OCI-LY1 (cell line): ENCODE measurements around the gene CRYL1.

Experiments used
- H2AFZ ChIP-seq: fragments of 200-600 bp; sonication (generic), shearing (Covaris generic); 2 replicates; pipeline ENCODE4 v1.6.0; 2014; ENCODE audit warnings: antibody characterized with exemption, mild to moderate bottlenecking, low read length
- H3F3A ChIP-seq: fragments of 200-600 bp; sonication (generic), shearing (Covaris generic); 2 replicates; pipeline ENCODE4 v1.6.0; 2014; ENCODE audit warnings: mild to moderate bottlenecking, antibody characterized with exemption, low read length, moderate library complexity; ENCODE audit not compliant: insufficient read depth
- H3K27ac ChIP-seq: fragments of 200-600 bp; sonication (generic); 2 replicates; pipeline ENCODE4 v1.5.1; 2014; ENCODE audit warnings: low read length, mixed run types, mild to moderate bottlenecking, low read depth; ENCODE audit not compliant: poor library complexity, severe bottlenecking
- H3K27me3 ChIP-seq: fragments of 200-600 bp; sonication (generic); 2 replicates; pipeline ENCODE4 v1.6.0; 2014; ENCODE audit warnings: antibody characterized with exemption, mild to moderate bottlenecking, low read length, moderate library complexity; ENCODE audit not compliant: insufficient read depth
- H3K36me3 ChIP-seq: fragments of 200-600 bp; sonication (generic); 2 replicates; pipeline ENCODE4 v1.6.1; 2014; ENCODE audit warnings: mild to moderate bottlenecking, antibody characterized with exemption, low read length, moderate library complexity, mixed read lengths; ENCODE audit not compliant: insufficient read depth
- H3K4me1 ChIP-seq: fragments of 200-600 bp; sonication (generic); 2 replicates; pipeline ENCODE4 v1.5.1; 2014; ENCODE audit warnings: mild to moderate bottlenecking, low read length, moderate library complexity; ENCODE audit not compliant: insufficient read depth, severe bottlenecking
- H3K4me2 ChIP-seq: fragments of 200-600 bp; sonication (generic), shearing (Covaris generic); 2 replicates; pipeline ENCODE4 v1.6.1; 2014; ENCODE audit warnings: low read length
- H3K4me3 ChIP-seq: fragments of 200-600 bp; sonication (generic); 2 replicates; pipeline ENCODE4 v1.5.1; 2014; ENCODE audit warnings: low read length, low read depth, mild to moderate bottlenecking, mixed read lengths; ENCODE audit not compliant: poor library complexity, severe bottlenecking
- H3K79me2 ChIP-seq: fragments of 200-600 bp; shearing (Covaris generic); 2 replicates; pipeline ENCODE4 v1.6.1; 2016; ENCODE audit warnings: mixed run types, low read length, mixed read lengths; ENCODE audit not compliant: insufficient read depth
- H3K9ac ChIP-seq: fragments of 200-600 bp; sonication (generic), shearing (Covaris generic); 2 replicates; pipeline ENCODE4 v1.6.1; 2014; ENCODE audit warnings: mild to moderate bottlenecking, low read length, mixed read lengths
- H3K9me2 ChIP-seq: fragments of 200-600 bp; sonication (generic), shearing (Covaris generic); 2 replicates; pipeline ENCODE4 v1.6.1; 2014; ENCODE audit warnings: low read depth, mild to moderate bottlenecking, low read length, mixed read lengths
- H3K9me3 ChIP-seq: fragments of 200-600 bp; shearing (Covaris generic); 2 replicates; pipeline ENCODE4 v1.6.1; 2014; ENCODE audit warnings: low read length, mixed read lengths
- H4K20me1 ChIP-seq: fragments of 200-600 bp; sonication (generic), shearing (Covaris generic); 2 replicates; pipeline ENCODE4 v1.6.0; 2016; ENCODE audit warnings: mild to moderate bottlenecking, low read length; ENCODE audit not compliant: insufficient read depth
- CTCF ChIP-seq: fragments of 200-600 bp; sonication (generic), shearing (Covaris generic); IDR thresholded peaks from 2 replicates; pipeline ENCODE4 v1.5.1; 2017; ENCODE audit warnings: mild to moderate bottlenecking, antibody characterized with exemption, low read length, moderate library complexity, mixed read lengths
- EZH2 ChIP-seq: fragments of 200-600 bp; sonication (generic), shearing (Covaris generic); IDR thresholded peaks from 2 replicates; pipeline ENCODE4 v1.8.0; 2017; ENCODE audit warnings: borderline replicate concordance, mixed run types, mild to moderate bottlenecking, antibody characterized with exemption, low read length, moderate library complexity, mixed read lengths

Gene CRYL1

GRCh38 chr13:20378721-20379120, 146.9 kb downstream of the CRYL1 start:
- H3K36me3 ChIP-seq, result no peaks in the 10 kb centered on the region
- H3K79me2 ChIP-seq, result no peaks in the 10 kb centered on the region
- no peaks in the 10 kb centered on the region for H4K20me1 ChIP-seq
- no peak overlapping the region for H3K9ac ChIP-seq
- H3K27ac ChIP-seq, result no peak overlapping the region
- no peak overlapping the region for H2AFZ ChIP-seq
- no peaks in the 10 kb centered on the region for H3F3A ChIP-seq
- no peaks in the 10 kb centered on the region for H3K27me3 ChIP-seq
- H3K4me3 ChIP-seq, result no peak overlapping the region
- TF ChIP-seq CTCF (no peak), EZH2 (no peak)
- no peak overlapping the region for H3K4me2 ChIP-seq
- H3K9me3 ChIP-seq, result no peaks in the 10 kb centered on the region
- H3K9me2 ChIP-seq, result no peaks in the 10 kb centered on the region
- no peaks in the 10 kb centered on the region for H3K4me1 ChIP-seq

GRCh38 chr13:20377720-20378119, 147.9 kb downstream of the CRYL1 start:
- H3K36me3 ChIP-seq, result no peaks in the 10 kb centered on the region
- no peaks in the 10 kb centered on the region for H3K79me2 ChIP-seq
- H4K20me1 ChIP-seq, result no peaks in the 10 kb centered on the region
- no peaks in the 10 kb centered on the region for H3K4me1 ChIP-seq
- no peaks in the 10 kb centered on the region for H3K9me3 ChIP-seq
- H3K9ac ChIP-seq, result no peak overlapping the region
- no peak overlapping the region for H2AFZ ChIP-seq
- TF ChIP-seq CTCF (no peak), EZH2 (no peak)
- no peak overlapping the region for H3K4me3 ChIP-seq
- no peak overlapping the region for H3K4me2 ChIP-seq
- no peaks in the 10 kb centered on the region for H3K9me2 ChIP-seq
- no peaks in the 10 kb centered on the region for H3F3A ChIP-seq
- H3K27me3 ChIP-seq, result no peaks in the 10 kb centered on the region
- no peak overlapping the region for H3K27ac ChIP-seq

- Histone ChIP-seq H3K9me3 (no peaks in the 10 kb centered on the region), H3F3A (no peaks in the 10 kb centered on the region), H3K4me2 (no peak overlapping the region), H3K4me3 (no peak overlapping the region), H3K79me2 (no peaks in the 10 kb centered on the region), H3K9me2 (no peaks in the 10 kb centered on the region), H3K27me3 (no peaks in the 10 kb centered on the region), H3K9ac (no peak overlapping the region), H3K36me3 (no peaks in the 10 kb centered on the region), H2AFZ (no peak overlapping the region), H4K20me1 (no peaks in the 10 kb centered on the region), H3K27ac (no peak overlapping the region), H3K4me1 (no peaks in the 10 kb centered on the region)
- TF ChIP-seq EZH2 (no peak), CTCF (no peak)
These were observed 149.8 kb downstream of the CRYL1 start for GRCh38 chr13:20375871-20376270.
